HepG2 (cell line): ENCODE measurements around the gene CR1. TPM values are rescaled to one million over a fixed set of nuclear protein-coding genes. Genes with fewer than 3 reads are reported as not detected.

Source experiments
- ARNTL ChIP-seq: sonication (generic); formaldehyde crosslinking; IDR thresholded peaks from 2 replicates; pipeline ENCODE4 v1.4.0; 2020; ENCODE audit warnings: mild to moderate bottlenecking, missing genetic modification reagents
- BCL6 ChIP-seq: IDR thresholded peaks from 2 replicates; pipeline ENCODE4 v1.6.1; 2016; ENCODE audit warnings: missing genetic modification reagents, missing compliant biosample characterization
- EHMT2 ChIP-seq: fragments of 200-600 bp; sonication (generic); IDR thresholded peaks from 2 replicates; pipeline ENCODE4 v1.7.0; 2017; ENCODE audit warnings: antibody characterized with exemption, low read depth, low read length, borderline replicate concordance
- HNRNPLL ChIP-seq: fragments of 200-400 bp; formaldehyde crosslinking; IDR thresholded peaks from 2 replicates; pipeline ENCODE4 v1.6.1; 2017; ENCODE audit warnings: mild to moderate bottlenecking, low read depth, low read length; ENCODE audit not compliant: poor library complexity, severe bottlenecking
- NFE2L2 ChIP-seq: fragments of 150-350 bp; IDR thresholded peaks from 2 replicates; pipeline ENCODE4 v1.6.1; 2014; ENCODE audit warnings: low read length
- NPAS2 ChIP-seq: sonication (generic); formaldehyde crosslinking; IDR thresholded peaks from 2 replicates; pipeline ENCODE4 v1.8.0; 2022; ENCODE audit warnings: mild to moderate bottlenecking, missing genetic modification reagents, borderline replicate concordance
- POGZ ChIP-seq: sonication (generic); formaldehyde crosslinking; IDR thresholded peaks from 2 replicates; pipeline ENCODE4 v1.4.0; 2020; ENCODE audit warnings: mild to moderate bottlenecking, missing genetic modification reagents
- PRDM10 ChIP-seq: sonication (generic); formaldehyde crosslinking; IDR thresholded peaks from 2 replicates; pipeline ENCODE4 v1.4.0; 2020; ENCODE audit warnings: low read depth, missing genetic modification reagents
- RXRB ChIP-seq: IDR thresholded peaks from 2 replicates; pipeline ENCODE4 v1.6.1; 2016; ENCODE audit warnings: borderline replicate concordance, missing genetic modification reagents, missing compliant biosample characterization
- SNAI1 ChIP-seq: sonication (generic); formaldehyde crosslinking; IDR thresholded peaks from 2 replicates; pipeline ENCODE4 v1.5.0; 2020; ENCODE audit warnings: mild to moderate bottlenecking, missing genetic modification reagents, borderline replicate concordance
- SOX6 ChIP-seq, 2 experiments: fragments of 450-650 bp in 1 of 2; sonication (generic) in 1 of 2; formaldehyde crosslinking in 1 of 2; IDR thresholded peaks; 2 replicates each; pipeline versions ENCODE4 v1.4.0 to v1.6.1; 2017 to 2020; ENCODE audit warnings: antibody characterized with exemption in 1 of 2, mild to moderate bottlenecking in 1 of 2, missing genetic modification reagents in 1 of 2
- STAG1 ChIP-seq: sonication (generic); formaldehyde crosslinking; IDR thresholded peaks from 2 replicates; pipeline ENCODE4 v1.4.0; 2020; ENCODE audit warnings: missing genetic modification reagents
- TRIM22 ChIP-seq: fragments of 450-650 bp; IDR thresholded peaks from 2 replicates; pipeline ENCODE4 v1.6.1; 2017
- YY1 ChIP-seq: IDR thresholded peaks from 2 replicates; pipeline ENCODE4 v1.6.1; 2011; ENCODE audit warnings: low read length, low read depth, moderate library complexity, mild to moderate bottlenecking; ENCODE audit not compliant: insufficient read depth, insufficient replicate concordance
- ZFP36 ChIP-seq: fragments of 150-350 bp; IDR thresholded peaks from 2 replicates; pipeline ENCODE4 v1.6.1; 2018; ENCODE audit warnings: borderline replicate concordance, low read length, low read depth; ENCODE audit not compliant: partially characterized antibody
- ZNF232 ChIP-seq: sonication (generic); formaldehyde crosslinking; IDR thresholded peaks from 2 replicates; pipeline ENCODE4 v1.4.0; 2020; ENCODE audit warnings: missing genetic modification reagents, borderline replicate concordance
- ZNF251 ChIP-seq: sonication (generic); formaldehyde crosslinking; IDR thresholded peaks from 2 replicates; pipeline ENCODE4 v1.9.0; 2021; ENCODE audit warnings: mild to moderate bottlenecking, missing genetic modification reagents
- ZNF280D ChIP-seq: sonication (generic); formaldehyde crosslinking; IDR thresholded peaks from 2 replicates; pipeline ENCODE4 v1.5.1; 2020; ENCODE audit warnings: mild to moderate bottlenecking, missing genetic modification reagents
- ZNF382 ChIP-seq: sonication (generic); formaldehyde crosslinking; IDR thresholded peaks from 2 replicates; pipeline ENCODE4 v1.5.0; 2020; ENCODE audit warnings: missing genetic modification reagents, mild to moderate bottlenecking, borderline replicate concordance
- ZNF576 ChIP-seq: sonication (generic); formaldehyde crosslinking; IDR thresholded peaks from 2 replicates; pipeline ENCODE4 v1.4.0; 2020; ENCODE audit warnings: mild to moderate bottlenecking, missing genetic modification reagents
- polyA plus RNA-seq, 8 experiments: library from polyadenylated mRNA; depleted of rRNA in 3 of 8; stranded (reverse) in 7 of 8; unstranded in 1 of 8; fragments of >200 nt; fragmentation: Illumina TruSeq in 4 of 8; extraction: Trizol in 4 of 8; gene quantifications; 2 replicates each; pipeline versions ENCODE4 v1.2.1 to v1.2.3, GENCODE V29; 2011 to 2016; ENCODE audit warnings: low read depth in 4 of 8, missing spikeins in 1 of 8, mixed read lengths in 1 of 8; ENCODE audit not compliant: insufficient read depth in 1 of 8
- total RNA-seq, 5 experiments: library from RNA; depleted of rRNA; stranded (reverse); fragments of >200 nt; fragmentation: Illumina TruSeq; extraction: Trizol; gene quantifications; 2 replicates each; pipeline ENCODE4 v1.2.3, GENCODE V29; 2016; ENCODE audit warnings: low read depth in 1 of 5

The CR1 gene
- total and polyA plus RNA-seq, 2 of the 13 experiments (the other 11 are each of a cell fraction or from before 2014, with no cell fraction given): not detected

- TF ChIP-seq TRIM22 (no peak), EHMT2 (no peak), HNRNPLL (no peak), ZFP36 (no peak), POGZ (CRISPR knock-in tag) (no peak), ZNF576 (CRISPR knock-in tag) (no peak), RXRB (CRISPR knock-in tag) (no peak), SNAI1 (CRISPR knock-in tag) (no peak), ZNF280D (CRISPR knock-in tag) (no peak), PRDM10 (CRISPR knock-in tag) (no peak), ARNTL (CRISPR knock-in tag) (no peak), SOX6 (IDR thresholded peaks at IDR 0.05) (no peak), SOX6 (CRISPR knock-in tag; IDR thresholded peaks at IDR 0.05) (no peak), NFE2L2 (no peak), BCL6 (CRISPR knock-in tag) (peak; percentile 96), ZNF382 (CRISPR knock-in tag) (no peak), STAG1 (CRISPR knock-in tag) (peak; percentile 76), ZNF251 (CRISPR knock-in tag) (no peak), ZNF232 (peak; percentile 49; the same call in 1 of the 2 replicates), NPAS2 (CRISPR knock-in tag) (no peak), YY1 (peak; percentile 47)
Measured at GRCh38 chr1:207579436-207579799, 83.5 kb downstream of the CR1 start (continued).
